OCI-LY7 (cell line): ENCODE results near the gene GADD45B. TPM values are rescaled to one million over a fixed set of nuclear protein-coding genes. Genes with fewer than 3 reads are reported as not detected.
A peak's percentile ranks its signal among the peaks of the same experiment; 100 is the strongest.

ENCODE experiments used
- BruUV-seq: library from RNA; stranded (reverse); fragments of 400-500 nt; replicated peaks from 2 replicates; lab custom pipeline; 2021; lab: Mats Ljungman, UMichigan
- CTCF ChIA-PET: fragments of 300-600 bp; sonication (Branson Sonifier 250); formaldehyde crosslinking; loops from one replicate; lab custom pipeline; 2022; ENCODE audit warnings: antibody characterized with exemption; ENCODE audit not compliant: unreplicated experiment; lab: Charles Lee
- POLR2A ChIA-PET: fragments of 300-600 bp; sonication (Branson Sonifier 250); formaldehyde crosslinking; loops from one replicate; lab custom pipeline; 2022; ENCODE audit warnings: antibody characterized with exemption; lab: Charles Lee
- DNase-seq: peaks from one replicate; pipeline ENCODE4 v3.0.0-alpha.2; 2015; ENCODE audit warnings: low spot score
- H2AFZ ChIP-seq: fragments of 200-600 bp; sonication (generic), shearing (Covaris generic); 2 replicates; pipeline ENCODE4 v1.6.1; 2014; ENCODE audit warnings: mild to moderate bottlenecking, antibody characterized with exemption, low read length, moderate library complexity
- H3K27ac ChIP-seq: fragments of 200-600 bp; sonication (generic); 2 replicates; pipeline ENCODE4 v1.5.1; 2014; ENCODE audit warnings: mixed run types, low read depth, mild to moderate bottlenecking, moderate library complexity, low read length, inconsistent platforms; ENCODE audit not compliant: poor library complexity, severe bottlenecking
- H3K36me3 ChIP-seq: fragments of 200-600 bp; sonication (generic); 2 replicates; pipeline ENCODE4 v1.6.1; 2014; ENCODE audit warnings: mild to moderate bottlenecking, antibody characterized with exemption, low read length, moderate library complexity, mixed read lengths; ENCODE audit not compliant: insufficient read depth
- H3K4me1 ChIP-seq: fragments of 200-600 bp; sonication (generic); 2 replicates; pipeline ENCODE4 v1.5.1; 2014; ENCODE audit warnings: mild to moderate bottlenecking, low read length; ENCODE audit not compliant: insufficient read depth, poor library complexity, severe bottlenecking
- H3K4me2 ChIP-seq: fragments of 200-600 bp; sonication (generic); 2 replicates; pipeline ENCODE4 v1.6.1; 2014; ENCODE audit warnings: mild to moderate bottlenecking, low read length
- H3K4me3 ChIP-seq: fragments of 200-600 bp; sonication (generic); 2 replicates; pipeline ENCODE4 v1.5.1; 2014; ENCODE audit warnings: mild to moderate bottlenecking, low read depth, low read length; ENCODE audit not compliant: poor library complexity, severe bottlenecking
- H3K79me2 ChIP-seq: fragments of 200-600 bp; sonication (generic); 2 replicates; pipeline ENCODE4 v1.6.1; 2016; ENCODE audit warnings: low read depth, mild to moderate bottlenecking, low read length, moderate library complexity, mixed read lengths; ENCODE audit not compliant: insufficient read depth
- H3K9me2 ChIP-seq: fragments of 200-600 bp; sonication (generic); 2 replicates; pipeline ENCODE4 v1.6.1; 2016; ENCODE audit warnings: mild to moderate bottlenecking, low read length, mixed read lengths; ENCODE audit not compliant: insufficient read depth
- H3K9me3 ChIP-seq: fragments of 200-600 bp; sonication (generic); 2 replicates; pipeline ENCODE4 v1.6.1; 2014; ENCODE audit warnings: mild to moderate bottlenecking, mixed run types, low read length, mixed read lengths
- H4K20me1 ChIP-seq: fragments of 200-600 bp; sonication (generic); 2 replicates; pipeline ENCODE4 v1.6.1; 2014; ENCODE audit warnings: mild to moderate bottlenecking, antibody characterized with exemption, low read length, moderate library complexity, mixed read lengths; ENCODE audit not compliant: insufficient read depth
- EZH2phosphoT487 ChIP-seq: fragments of 200-600 bp; sonication (generic); IDR thresholded peaks from 2 replicates; pipeline ENCODE4 v1.6.1; 2018; ENCODE audit warnings: low read depth, borderline replicate concordance, mild to moderate bottlenecking, mixed run types, antibody characterized with exemption, low read length, moderate library complexity, mixed read lengths
- intact Hi-C: fragments of 100-400 bp; cut with micrococcal nuclease; formaldehyde crosslinking; loops from one replicate; pipeline ENCODE4 v1.10.0; 2022; ENCODE audit not compliant: unreplicated experiment
- total RNA-seq, 2 experiments: library from RNA; depleted of rRNA in 1 of 2; stranded (reverse); fragments of >200 nt in 1 of 2; shearing (Covaris generic) in 1 of 2; gene quantifications; 2 replicates each; pipeline ENCODE4 v1.2.3, GENCODE V29; 2014 to 2022
- TF ChIP-seq, protein P1 (sequence below): fragments of 200-600 bp; sonication (generic); conservative IDR thresholded peaks from 2 replicates; pipeline ENCODE4 v1.5.1; 2014; ENCODE audit warnings: mild to moderate bottlenecking, antibody characterized with exemption, low read length, moderate library complexity, mixed read lengths

GADD45B gene
- total RNA-seq, 2 experiments from 2014 or later, result 40.5 to 98.4 TPM

DNA sequence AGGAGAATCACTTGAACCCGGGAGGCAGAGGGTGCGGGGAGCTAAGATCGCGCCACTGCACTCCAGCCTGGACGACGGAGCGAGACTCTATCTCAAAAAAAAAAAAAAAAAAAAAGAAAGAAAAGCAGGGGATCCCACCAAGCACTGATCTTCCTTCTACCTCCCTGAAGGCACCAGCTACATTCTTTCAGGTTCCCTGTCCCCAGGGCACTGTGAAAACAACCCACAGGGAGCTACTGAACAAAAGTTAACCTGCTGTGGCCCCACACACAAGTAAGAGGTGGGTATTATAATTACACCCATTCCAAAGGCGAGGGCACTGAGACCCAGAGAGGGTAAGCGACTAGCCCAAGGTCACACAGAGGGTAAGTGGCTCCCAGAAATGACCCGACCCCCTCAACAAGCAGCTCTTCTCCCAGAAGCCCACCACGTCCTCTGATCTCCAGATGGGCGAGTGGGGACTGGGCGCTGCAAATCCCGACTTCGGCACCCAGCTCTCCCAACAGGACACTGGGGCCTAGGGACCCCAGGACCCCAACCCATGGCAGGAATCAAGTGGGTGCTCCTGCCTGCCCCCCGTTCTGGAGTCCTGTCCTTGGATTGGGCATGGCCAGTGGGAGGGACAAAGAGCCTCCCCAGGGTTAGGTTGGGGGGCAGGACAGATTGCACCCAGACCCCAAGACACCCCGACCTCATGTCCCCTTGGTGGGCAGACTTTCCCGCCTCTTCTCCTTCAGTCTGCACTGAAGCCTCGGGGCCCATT lies 21.5 kb upstream of the GADD45B start:
- BruUV-seq, result no TSS peak
- H3K4me2 ChIP-seq, result peak overlapping the region; percentile 99
- peaks cover 70% of the 10 kb centered on the region for H3K79me2 ChIP-seq

DNA sequence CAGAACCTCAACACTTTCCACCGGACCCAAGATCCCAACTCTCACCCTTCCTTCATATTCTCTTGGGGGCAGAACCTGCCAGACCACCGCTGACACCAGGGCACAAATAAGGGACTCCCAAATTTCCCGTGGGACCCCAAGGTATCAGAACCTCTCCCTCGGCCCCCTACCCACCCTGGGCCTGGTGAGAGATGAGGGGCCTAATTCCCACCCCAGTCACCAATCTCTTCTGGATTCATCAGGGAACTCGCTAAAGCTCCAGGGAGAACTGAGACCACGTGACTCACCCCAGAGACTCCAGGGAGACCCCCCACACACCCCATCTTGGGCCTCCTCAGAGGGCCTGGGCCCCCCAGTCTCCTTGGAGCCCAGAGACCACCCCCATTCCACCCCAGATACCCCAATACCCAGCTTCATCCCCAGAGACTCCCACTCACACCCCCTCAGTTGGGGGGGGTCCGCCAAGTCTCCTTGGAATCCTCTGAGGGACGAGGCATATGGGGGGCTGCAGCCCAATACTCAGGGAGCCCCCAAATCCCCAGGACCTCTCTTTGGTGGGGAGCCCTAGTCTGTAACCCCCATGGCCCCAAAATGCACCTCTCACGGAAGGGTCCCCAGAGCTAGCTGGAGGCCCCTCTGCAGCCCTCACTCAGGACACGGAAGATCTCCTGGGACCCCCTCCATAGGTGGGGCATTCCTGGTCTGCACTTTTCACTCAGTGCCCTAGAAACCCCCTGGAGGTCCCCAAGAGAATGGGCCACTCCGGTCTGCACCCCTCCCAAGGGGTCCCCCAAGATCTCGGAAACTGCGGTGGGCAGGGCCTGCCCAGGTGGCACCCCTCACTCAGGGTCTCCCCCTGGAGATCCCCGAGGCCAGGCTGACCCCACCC lies 20.7 kb upstream of the GADD45B start:
- peak overlapping the region; percentile 64 for H3K27ac ChIP-seq
- CTCF ChIA-PET, result no interaction called here
- H3K4me2 ChIP-seq, result peak overlapping the region; percentile 99
- no TSS peak for BruUV-seq
- H3K4me3 ChIP-seq, result peak overlapping the region; percentile 99
- peaks cover 43% of the 10 kb centered on the region for H3K36me3 ChIP-seq
- peaks cover 17% of the 10 kb centered on the region for H4K20me1 ChIP-seq
- intact Hi-C loops, result no loop called here
- H3K4me1 ChIP-seq, result peaks cover 30% of the 10 kb centered on the region
- no peak overlapping the region for H2AFZ ChIP-seq
- POLR2A ChIA-PET, result interaction anchor here (0.9 kb wide), 1 partner anchor 165 kb away, joined by 3 read pairs; no protein-coding TSS in a partner anchor
- H3K9me3 ChIP-seq, result no peaks in the 10 kb centered on the region
- TF ChIP-seq EZH2phosphoT487, result no peak
- TF ChIP-seq, protein P1, sequence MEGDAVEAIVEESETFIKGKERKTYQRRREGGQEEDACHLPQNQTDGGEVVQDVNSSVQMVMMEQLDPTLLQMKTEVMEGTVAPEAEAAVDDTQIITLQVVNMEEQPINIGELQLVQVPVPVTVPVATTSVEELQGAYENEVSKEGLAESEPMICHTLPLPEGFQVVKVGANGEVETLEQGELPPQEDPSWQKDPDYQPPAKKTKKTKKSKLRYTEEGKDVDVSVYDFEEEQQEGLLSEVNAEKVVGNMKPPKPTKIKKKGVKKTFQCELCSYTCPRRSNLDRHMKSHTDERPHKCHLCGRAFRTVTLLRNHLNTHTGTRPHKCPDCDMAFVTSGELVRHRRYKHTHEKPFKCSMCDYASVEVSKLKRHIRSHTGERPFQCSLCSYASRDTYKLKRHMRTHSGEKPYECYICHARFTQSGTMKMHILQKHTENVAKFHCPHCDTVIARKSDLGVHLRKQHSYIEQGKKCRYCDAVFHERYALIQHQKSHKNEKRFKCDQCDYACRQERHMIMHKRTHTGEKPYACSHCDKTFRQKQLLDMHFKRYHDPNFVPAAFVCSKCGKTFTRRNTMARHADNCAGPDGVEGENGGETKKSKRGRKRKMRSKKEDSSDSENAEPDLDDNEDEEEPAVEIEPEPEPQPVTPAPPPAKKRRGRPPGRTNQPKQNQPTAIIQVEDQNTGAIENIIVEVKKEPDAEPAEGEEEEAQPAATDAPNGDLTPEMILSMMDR, result no peak
- DNase-seq, result no peak
- H3K79me2 ChIP-seq, result peaks cover 64% of the 10 kb centered on the region
- H3K9me2 ChIP-seq, result no peaks in the 10 kb centered on the region

More for the DNA sequence above, 21.5 kb upstream of the GADD45B start:
- no peak for TF ChIP-seq EZH2phosphoT487
- TF ChIP-seq, protein P1, result no peak
- Histone ChIP-seq H3K9me2 (no peaks in the 10 kb centered on the region), H3K4me3 (peak overlapping the region; percentile 99), H2AFZ (no peak overlapping the region), H4K20me1 (peaks cover 17% of the 10 kb centered on the region), H3K9me3 (no peaks in the 10 kb centered on the region), H3K27ac (peak overlapping the region; percentile 64), H3K36me3 (peaks cover 49% of the 10 kb centered on the region), H3K4me1 (peaks cover 30% of the 10 kb centered on the region)
- ChIA-PET CTCF (no interaction called here), POLR2A (interaction anchor here (0.6 to 1.6 kb wide), 3 partner anchors 15 to 166 kb away, joined by 3 to 9 read pairs (median 8); partner anchors contain the start of gene TIMM13)
- no peak for DNase-seq
- intact Hi-C loops, result no loop called here
